ENCODE measurements around the gene CES4A.
"Not testable (repeated sequence)": the region's sequence is repeated elsewhere in the genome, so short reads cannot be mapped to it uniquely, and the experiment has no call there.

The CES4A gene

DNA sequence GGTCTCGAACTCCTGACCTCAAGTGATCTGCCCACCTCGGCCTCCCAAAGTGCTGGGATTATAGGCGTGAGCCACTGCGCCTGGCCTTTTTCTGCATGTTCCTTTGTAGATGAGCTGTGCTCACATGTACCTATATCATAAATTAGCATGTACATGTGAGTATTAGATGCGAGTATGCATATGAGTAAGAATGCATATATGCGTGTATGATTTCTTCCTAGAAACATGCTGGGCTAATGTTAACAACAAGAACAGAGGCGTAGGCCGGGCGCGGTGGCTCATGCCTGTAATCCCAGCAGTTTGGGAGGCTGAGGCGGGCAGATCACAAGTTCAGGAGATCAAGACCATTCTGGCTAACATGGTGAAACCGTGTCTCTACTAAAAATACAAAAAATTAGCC, 5.2 kb downstream of the CES4A start:
- DNase-seq: not testable (repeated sequence)

DNA sequence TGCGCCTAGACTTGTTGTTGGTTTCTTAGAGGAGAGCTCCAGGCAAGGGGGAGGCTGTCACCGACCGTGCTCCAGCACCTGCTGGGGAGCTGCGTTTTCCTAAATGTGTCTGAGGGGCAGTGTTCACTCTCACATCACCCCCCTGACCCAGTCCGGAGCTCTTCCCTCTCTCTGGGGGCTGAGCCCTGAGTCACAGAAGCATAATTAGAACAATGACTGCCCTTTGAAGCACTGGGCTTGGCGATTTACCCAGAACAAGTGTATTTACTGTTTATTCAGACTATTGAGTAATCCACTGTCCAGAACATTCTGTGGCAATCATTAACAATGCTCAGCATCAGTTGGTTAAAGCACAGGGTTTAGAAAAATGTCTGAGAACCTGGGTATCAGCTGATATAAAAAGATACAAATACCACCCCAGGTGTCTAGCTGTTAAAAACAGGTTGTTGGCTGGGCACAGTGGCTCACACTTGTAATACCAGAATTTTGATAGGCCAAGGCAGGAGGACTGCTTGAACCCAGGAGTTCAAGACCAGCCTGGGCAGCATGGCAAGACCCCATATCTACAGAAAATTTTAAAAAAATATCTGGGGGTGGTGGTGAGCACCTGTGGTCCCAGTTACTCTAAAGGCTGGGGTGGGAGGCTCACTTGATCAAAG, 8.1 kb downstream of the CES4A start:
- no peak for DNase-seq

DNA sequence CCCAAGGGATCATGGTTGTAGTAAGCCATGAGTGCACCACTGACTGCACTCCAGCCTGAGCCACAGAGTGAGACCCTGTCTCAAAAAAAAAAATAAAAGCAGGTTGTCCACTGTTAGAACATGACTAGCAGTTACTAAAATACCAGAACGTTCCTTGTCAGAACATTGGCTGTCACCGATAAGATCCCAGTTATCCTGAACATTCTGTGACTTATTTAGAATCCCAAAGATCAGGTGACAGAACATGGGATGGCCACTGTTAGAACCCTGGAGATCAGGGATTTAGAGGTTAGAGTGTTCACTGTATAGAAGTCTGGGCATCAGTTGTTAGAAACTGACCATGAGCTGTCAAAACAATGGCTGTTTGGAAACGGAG, 8.6 kb downstream of the CES4A start:
- no peak for DNase-seq

DNA sequence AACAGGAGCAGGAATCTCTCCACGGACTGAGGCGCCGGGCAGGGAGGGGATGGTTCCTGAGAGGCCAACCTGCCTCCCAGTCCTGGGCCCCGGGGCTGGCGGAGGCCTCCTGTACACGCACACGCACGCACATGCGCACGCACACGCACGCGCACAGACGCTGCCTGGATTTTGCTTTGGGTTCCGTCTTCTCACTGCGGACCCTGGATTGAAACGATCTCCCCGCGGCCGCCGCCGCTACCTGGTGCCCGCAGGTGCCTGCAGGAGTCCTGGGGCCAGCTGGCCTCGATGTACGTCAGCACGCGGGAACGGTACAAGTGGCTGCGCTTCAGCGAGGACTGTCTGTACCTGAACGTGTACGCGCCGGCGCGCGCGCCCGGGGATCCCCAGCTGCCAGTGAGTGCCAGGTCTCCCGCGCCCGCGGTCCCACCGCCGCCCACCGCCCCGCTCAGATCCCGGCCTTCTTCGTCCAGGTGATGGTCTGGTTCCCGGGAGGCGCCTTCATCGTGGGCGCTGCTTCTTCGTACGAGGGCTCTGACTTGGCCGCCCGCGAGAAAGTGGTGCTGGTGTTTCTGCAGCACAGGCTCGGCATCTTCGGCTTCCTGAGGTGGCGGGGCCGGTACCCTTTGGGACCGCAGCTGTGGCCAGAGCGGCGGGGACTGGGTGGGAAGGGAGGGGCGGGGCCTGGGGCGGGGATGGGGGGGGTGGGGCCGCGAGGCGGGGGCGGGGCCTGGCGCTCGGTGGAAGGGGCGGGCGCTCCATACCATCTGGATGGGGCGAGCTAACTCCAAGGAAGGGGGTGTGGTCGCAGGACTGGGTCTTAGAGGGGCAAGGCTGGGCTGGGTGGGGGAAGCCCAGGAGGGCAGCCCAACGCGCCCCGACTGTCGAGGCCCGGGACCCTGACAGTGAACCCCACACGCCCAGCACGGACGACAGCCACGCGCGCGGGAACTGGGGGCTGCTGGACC, 12.3 kb downstream of the CES4A start:
- peak; percentile 28 for DNase-seq

DNA sequence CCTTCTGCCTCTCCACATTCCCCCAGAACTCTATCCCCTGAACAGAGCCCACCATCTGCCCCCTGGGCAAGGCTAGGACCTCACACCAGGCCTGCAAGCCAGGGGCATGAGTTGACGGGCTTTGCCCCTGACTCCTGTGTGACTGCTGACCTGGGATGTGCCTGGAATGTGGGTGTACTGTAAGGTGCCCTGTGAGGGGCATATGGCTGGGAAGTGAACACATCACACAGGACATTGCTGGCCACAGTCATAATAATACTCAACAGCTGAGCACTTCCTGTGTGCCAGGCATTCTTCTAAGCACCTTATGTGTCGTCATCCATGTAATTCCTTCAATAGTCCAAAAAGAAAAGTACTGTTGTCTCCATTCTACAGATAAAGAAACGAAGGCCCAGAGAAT, 13.3 kb downstream of the CES4A start:
- no peak for DNase-seq

DNA sequence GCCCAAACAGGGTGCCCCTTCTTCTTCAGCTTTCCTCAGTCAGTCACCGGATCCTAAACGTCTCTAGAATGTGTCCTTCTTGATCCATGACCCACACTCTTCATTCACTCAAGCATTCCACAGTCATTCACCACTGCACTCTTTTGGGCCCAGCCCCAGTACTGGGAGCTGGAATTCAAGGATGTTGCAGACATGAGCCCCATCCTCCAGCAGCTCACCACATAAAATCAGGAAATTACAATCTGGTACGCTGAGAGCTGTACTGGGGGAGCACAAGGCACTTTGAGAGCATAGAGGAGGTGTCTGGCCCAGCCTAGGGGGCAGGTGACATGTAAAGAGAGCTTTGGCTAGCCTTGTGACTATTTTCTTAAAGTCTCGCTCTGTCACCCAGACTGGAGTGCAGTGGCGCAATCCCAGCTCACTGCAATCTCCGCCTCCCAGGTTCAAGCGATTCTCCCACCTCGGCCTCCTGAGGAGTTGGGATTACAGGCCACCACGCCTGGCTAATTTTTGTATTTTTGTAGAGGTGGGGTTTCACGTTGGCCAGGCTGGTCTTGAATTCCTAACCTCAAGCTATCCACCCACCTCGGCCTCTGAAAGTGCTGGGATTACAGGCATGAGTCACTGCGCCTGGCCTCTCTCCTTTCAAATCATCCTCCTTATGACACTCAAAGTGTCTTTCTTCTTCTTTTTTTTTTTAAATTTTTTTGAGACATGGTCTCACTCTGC, 18.7 kb downstream of the CES4A start:
- no peak for DNase-seq

DNA sequence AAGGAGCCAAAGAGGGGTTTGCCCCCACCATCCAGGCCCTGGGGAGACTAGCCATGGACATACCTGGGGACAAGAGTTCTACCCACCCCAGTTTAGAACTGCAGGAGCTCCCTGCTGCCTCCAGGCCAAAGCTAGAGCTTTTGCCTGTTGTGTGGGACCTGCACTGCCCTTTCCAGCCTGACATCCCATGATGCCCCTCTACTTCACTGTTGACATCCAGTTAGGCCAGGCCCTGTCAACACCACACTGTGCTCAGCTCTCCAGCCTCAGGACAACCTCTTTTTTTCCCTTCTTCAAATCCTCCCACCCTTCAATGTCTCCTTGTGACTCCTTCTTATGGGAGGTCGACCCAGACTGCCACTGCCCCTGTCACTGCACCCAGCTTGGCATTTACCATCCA, 20.8 kb downstream of the CES4A start:
- DNase-seq: no peak

DNA sequence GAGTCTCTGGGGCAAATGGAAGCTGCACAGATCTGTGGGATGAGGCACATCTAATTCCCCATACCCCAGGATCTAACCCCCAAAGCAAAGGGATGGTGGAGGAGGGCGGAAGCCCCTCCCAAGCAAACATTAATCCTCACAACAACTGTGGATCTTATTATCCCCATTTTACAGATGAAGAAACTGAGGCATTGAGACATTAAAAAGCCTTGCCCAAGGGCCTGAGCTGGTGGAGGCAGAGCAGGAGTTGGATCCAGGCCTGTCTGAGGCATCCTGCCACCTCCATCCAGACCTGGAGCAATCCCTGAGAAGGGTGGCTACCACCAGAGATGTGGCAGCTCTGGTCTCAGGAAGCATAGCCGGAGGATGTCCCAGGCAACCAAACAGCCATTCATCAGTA, 22.9 kb downstream of the CES4A start:
- no peak for DNase-seq

DNA sequence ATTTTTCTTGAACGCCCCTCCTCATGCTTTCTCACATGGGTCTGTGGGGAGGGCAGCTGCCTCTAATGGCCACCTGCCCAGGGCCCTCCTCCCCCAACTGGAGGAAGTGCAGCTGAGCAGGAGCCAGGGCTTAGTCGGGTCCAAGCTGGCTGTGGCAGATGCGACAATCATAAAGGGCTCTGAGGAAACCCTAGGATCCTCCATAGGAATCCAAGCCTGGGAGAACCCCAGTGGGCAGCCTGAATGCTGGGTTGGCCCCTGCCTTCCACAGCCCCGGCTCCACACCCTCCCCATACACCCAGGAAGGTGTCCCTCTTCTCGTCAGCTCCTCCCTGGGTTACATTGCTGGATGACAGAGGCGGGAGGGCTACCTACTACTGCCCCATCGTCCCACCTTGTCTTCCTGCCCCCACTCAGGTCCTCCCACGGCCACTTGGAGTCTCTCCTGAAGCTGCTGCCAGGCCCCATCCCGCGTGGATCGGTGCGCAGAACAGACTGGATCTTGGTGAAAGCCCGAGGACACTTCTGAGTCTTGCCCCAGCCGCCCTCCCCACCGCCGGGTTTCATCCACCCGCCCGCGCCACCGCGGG, 24.9 kb downstream of the CES4A start:
- DNase-seq: no peak

DNA sequence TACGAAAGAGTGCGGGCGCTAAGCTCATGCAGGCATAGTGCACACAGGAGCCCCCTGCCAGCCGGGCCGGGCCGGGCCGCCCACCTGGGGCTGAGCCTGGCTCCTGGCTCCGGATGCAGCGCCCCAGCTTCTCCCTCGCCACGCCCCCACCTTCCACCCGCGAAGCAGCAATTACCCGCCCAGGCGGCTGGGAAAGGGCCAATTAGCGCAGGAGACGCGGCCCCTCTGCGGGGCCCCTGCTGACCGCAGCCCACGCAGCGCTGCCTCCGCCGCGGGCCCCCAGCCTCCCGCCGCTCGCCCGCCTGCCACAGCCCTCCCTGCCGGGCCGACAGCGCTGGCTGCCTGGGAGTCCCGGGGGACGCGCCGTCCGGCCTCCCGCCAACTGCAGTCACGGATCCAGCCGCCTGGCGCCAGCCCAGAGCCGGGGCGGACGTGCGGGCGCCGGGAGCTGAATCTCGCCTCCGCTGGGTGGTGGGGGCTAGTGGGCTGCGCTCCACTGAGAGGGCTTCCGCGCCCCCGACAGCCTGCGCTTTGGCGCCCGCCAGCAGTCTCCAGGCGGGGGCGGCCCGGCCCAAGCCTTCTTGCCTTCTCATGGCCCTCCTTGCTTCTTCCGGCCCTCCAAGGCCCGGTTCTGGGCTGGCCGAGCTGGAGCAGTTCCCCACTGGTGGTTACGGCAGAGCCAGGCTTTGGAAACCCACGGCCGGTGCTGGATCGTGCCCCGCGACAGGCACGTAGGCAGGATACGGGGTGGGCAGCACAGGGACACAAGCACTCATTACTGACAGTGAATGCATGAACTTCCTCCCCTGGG, 25.6 kb downstream of the CES4A start:
- peak; percentile 13 for DNase-seq

DNA sequence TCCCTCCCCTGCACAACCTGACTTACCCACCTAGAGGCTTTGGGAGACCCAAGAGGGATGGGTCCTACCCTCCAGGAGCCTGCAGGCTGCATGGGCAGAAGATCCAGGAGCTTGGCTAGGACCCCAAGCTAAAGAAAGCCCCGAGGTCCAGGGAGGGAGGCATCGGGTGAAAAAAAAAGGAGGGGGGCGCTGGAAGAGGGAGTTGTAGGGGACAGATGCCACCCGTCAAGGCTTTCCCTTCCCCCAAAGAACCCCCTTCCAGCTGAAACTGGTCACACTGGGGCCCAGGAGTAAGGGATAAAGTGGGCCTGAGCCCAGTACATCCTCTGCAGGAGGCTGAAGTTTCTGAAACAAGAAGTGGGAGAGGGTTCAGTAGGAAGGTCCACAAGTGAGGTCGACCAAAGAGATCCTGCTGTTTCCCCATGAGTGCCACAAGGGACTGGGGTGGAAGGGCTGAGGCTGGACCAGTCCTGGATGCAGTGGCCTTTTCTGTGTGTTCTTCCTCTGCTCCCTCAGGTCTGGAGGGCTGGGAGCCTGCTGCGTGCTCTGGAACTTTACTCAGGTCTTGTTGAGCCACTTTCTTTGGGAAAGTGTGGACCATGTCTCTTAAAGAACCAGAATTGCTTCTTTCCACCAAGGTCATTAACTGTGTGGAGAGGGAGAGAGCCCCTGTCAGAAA, 26.4 kb downstream of the CES4A start:
- no peak for DNase-seq

DNA sequence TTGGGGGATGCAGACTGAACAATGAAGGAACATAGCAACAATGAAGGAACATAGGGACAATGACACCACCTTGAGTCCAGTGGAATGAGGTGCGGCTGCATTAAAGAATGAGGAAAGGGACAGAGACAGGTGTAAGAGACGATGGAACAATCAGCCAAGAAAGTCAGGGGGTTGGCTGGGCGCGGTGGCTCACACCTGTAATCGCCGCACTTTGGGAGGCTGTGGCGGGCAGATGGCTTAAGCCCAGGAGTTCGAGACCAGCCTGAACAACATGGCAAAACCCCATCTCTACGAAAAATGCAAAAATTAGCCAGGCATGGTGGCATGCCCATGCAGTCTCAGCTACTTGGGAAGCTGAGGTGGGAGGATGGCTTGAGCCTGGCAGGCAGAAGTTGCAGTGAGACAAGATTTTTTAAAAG, 26.9 kb downstream of the CES4A start:
- no peak for DNase-seq

DNA sequence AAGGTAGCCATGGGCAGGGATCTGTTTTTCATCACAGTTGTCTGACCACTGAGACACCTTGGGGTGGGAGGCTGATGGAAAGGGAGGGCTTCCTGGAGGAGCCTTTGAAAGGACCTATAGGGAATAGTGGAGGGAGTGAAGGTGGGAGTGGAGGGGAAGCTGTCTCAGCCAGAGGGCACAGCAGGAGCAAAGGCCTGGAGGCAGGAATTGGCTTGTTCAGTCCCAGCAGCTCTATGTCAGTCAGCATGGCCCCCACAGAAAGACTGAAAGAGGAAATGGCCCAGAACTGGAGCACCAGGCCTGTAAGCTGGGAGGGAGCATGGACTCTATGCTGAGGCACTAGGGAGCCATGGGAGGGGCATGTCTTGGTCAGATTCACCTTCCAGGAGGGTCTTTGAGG, 27.8 kb downstream of the CES4A start:
- DNase-seq: no peak

DNA sequence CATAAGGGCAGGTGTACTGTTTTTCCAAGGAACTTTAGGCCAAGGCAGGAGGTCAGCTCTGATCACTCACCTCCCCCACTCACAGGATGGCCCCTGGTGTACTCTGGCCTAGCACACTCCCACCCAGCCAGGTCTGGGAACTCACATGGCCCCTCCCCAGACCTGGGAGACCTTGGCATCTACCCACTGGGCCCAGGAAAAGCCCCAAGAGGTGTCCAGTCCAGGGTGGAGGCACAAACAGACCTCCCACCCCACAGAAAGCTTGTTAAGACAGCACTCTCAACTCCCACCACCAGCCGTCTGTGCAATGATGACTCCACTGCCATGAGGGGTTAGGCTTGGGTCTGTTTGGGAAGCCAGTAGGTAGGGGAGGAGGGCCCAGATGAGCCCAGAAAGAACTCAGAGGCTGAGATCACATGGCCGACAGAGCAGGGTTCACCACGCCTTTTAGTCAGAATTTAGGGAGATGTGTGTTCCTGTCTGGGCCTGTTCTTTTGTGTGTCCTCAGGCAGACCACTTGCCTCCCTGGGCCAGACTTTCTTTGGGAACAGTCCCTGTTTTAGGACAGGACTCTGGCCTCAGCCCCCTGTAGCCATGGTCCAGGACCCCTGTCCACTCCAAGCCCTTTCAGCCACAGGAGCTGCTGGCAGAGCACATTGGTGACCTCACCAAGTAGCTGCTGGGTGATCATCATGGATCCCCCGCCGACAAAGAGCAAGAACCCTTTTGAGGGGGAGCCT, 28.5 kb downstream of the CES4A start:
- DNase-seq: no peak

DNA sequence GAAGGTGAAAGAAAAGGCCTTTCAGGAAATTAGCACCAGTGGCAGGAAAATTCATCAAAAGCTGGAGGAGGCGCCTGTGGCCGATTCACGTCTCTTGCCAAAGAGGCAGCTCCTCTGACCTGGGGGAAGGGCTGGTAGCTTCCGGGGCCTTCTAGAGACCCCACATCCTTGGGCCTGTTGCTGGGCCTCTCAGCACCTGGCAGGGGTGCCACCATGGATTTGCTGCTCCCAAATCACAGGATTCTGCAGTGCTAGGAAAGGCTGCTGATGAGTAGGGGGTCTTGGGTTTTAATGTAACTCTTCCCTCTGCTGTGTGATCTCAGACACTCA, 29.0 kb downstream of the CES4A start:
- no peak for DNase-seq

DNA sequence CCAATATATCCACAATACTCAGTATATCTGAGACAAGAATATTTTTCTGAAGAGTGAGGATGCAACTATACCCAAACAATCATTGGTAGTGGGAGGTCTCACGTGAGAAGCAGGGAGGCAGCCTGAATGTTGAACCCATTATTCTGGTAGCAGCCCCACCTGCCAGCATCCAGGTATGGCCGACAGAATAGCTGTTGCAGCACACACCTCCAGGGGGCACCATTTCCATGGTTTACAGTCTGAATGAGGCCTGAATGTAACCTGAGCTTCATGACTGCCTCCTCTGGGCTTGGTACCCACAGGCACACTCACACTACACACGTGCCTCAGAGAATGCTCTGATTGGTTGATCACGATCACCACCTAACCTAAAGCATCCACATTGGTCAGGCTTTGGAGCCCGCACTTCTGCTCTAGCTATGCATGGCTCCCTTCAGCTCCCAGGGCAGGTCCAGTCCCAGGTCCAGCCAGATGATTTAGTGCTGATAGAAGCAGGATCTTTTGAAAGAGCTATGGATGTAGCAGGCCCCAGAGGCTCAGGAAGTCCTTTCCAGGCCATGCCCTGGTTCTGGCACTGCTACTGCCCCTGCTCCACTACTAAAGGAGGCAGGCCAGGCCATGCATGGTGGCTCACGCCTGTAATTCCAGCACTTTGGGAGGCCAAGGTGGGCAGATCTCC, 29.6 kb downstream of the CES4A start:
- peak; percentile 73 for DNase-seq

DNA sequence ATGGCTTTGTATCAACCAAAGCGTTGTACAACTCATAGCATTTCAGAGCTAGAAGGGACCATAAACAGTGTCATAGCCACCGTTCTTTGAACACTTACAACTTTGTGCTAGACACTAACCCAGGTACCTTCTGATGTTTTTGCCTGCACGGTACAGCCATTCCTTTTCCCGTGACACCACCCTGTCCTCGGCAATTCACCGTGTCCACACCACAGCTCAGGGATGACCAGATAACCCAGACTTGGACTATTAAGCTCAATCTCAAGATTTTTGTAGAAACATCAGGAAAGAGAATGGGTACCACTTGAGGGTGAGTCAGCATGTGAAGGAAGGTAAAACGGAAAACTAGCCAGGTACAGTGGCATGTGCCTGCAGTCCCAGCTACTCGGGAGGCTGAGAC, 30.8 kb downstream of the CES4A start:
- no peak for DNase-seq

DNA sequence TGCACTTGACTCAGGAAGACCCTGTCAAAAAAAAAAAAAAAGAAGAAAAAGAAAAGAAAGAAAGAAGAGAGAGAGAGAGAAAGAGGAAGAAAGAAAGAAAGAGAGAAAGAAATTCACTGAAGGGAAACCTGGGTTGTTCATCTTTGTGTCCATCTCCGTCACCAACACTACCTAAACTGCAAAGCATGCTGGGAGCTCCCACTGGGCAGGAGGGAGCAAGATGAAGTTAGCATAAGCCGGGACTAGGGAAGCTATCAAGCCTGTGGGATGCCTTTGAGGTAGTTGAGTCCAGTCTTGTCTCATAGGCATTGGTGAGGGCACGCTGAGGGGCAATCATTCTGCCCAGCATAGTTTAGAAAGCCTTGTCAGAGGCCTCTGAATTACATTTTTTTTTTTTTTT, 32.9 kb downstream of the CES4A start:
- DNase-seq: no peak

DNA sequence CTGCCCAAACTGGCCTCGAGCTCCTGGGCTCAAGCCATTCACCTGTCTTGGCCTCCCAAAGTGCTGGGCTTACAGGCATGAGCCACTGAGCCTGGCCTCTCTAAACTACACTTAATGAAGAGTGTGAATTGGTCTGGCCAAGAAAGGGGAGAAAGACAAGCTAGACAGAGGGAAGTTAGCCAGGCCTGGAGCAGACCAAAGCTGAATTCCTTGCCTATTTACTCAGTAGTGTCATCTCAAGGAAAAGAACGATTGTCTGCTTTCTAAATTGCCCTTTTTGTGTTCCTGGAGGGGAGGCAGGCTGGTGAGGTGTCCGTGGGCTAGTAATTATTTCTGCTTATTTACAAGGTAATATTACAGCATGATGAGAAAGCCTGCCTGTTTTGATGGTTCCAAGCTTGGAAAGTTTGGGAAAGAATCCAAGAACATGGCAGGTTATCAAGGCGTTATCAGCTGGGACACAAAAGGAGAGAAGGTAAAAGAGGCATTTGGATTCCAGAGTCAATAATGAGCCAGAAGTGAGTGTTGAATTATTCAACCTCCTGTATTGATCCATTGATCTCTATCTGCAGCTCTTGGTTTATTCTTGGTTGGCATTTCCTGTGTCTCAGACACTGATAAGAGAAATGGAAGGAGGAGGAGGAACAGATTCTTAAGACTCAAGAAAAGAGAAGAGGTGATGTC, 34.3 kb downstream of the CES4A start:
- DNase-seq: no peak

DNA sequence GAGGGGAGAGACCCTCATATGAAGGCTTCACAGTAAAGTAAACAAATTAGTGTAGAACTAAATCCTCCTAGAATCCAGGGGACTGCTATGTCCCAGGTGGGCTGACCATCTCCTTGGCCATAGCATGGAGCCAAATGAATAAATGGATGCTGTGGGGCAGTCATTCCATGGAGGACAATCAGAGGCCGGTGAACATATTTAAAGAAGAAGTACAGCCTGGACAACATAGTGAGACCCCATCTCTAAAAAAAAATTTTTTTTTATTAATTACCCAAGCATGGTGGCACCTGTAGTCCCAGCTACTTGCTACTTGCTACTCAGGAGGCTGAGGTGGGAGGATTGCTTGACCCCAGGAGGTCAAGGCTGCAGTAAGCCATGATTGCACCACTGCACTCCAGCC, 35.3 kb downstream of the CES4A start:
- DNase-seq: no peak

All from NCI-H748 treated with DMSO at 0.1 percent for 48 hours (cell line).